K562 (cell line): ENCODE measurements around the gene TTC23L. TPM values are rescaled to one million over a fixed set of nuclear protein-coding genes. Genes with fewer than 3 reads are reported as not detected.

Experiments used
- EGR1 ChIP-seq: fragments of 450-650 bp; conservative IDR thresholded peaks from 2 replicates; pipeline ENCODE4 v1.6.1; 2017; ENCODE audit warnings: mild to moderate bottlenecking
- ETV6 ChIP-seq, 3 experiments: fragments of 150-350 bp in 1 of 3; sonication (generic) in 1 of 3; formaldehyde crosslinking in 1 of 3; IDR thresholded peaks; 2 replicates each; pipeline versions ENCODE4 v1.6.1 to v1.8.0; 2014 to 2022; ENCODE audit warnings: borderline replicate concordance in 2 of 3, low read depth in 2 of 3, antibody characterized with exemption in 1 of 3, low read length in 1 of 3, mild to moderate bottlenecking in 1 of 3, missing genetic modification reagents in 1 of 3
- EWSR1 ChIP-seq: fragments of 450-650 bp; IDR thresholded peaks from 2 replicates; pipeline ENCODE4 v1.6.1; 2018; ENCODE audit warnings: borderline replicate concordance, mild to moderate bottlenecking, low read depth, moderate library complexity; ENCODE audit not compliant: partially characterized antibody
- HNRNPH1 ChIP-seq: fragments of 200-400 bp; formaldehyde crosslinking; optimal IDR thresholded peaks from 2 replicates; pipeline ENCODE3; 2017; ENCODE audit warnings: low read depth, mild to moderate bottlenecking, low read length, moderate library complexity
- IFI16 ChIP-seq: fragments of 250-450 bp; sonication (Bioruptor Pico); IDR thresholded peaks from 2 replicates; pipeline ENCODE4 v2.1.2; 2022; ENCODE audit warnings: mild to moderate bottlenecking, inconsistent platforms
- IRF2 ChIP-seq: sonication (generic); formaldehyde crosslinking; IDR thresholded peaks from 2 replicates; pipeline ENCODE4 v1.8.1; 2022; ENCODE audit warnings: mild to moderate bottlenecking, missing genetic modification reagents
- MTA1 ChIP-seq: fragments of 450-650 bp; IDR thresholded peaks from 2 replicates; pipeline ENCODE4 v1.6.1; 2017; ENCODE audit warnings: borderline replicate concordance
- NCOA1 ChIP-seq: fragments of 450-650 bp; IDR thresholded peaks from 2 replicates; pipeline ENCODE4 v1.6.1; 2016; ENCODE audit warnings: low read depth
- NFE2 ChIP-seq: IDR thresholded peaks from 2 replicates; pipeline ENCODE4 v1.6.1; 2014; ENCODE audit warnings: antibody characterized with exemption, low read depth
- NR1H2 ChIP-seq: sonication (generic); formaldehyde crosslinking; IDR thresholded peaks from 2 replicates; pipeline ENCODE4 v1.4.0; 2020; ENCODE audit warnings: mild to moderate bottlenecking, missing genetic modification reagents
- PRMT5 ChIP-seq: sonication (generic); formaldehyde crosslinking; IDR thresholded peaks from 2 replicates; pipeline ENCODE4 v1.5.0; 2020; ENCODE audit warnings: missing genetic modification reagents
- RBM25 ChIP-seq: fragments of 200-400 bp; formaldehyde crosslinking; IDR thresholded peaks from 2 replicates; pipeline ENCODE4 v1.6.1; 2018; ENCODE audit warnings: low read length, low read depth, moderate library complexity; ENCODE audit not compliant: severe bottlenecking
- SOX6 ChIP-seq: fragments of 450-650 bp; IDR thresholded peaks from 2 replicates; pipeline ENCODE4 v1.6.1; 2014; ENCODE audit warnings: mild to moderate bottlenecking
- SP1 ChIP-seq: sonication (generic); formaldehyde crosslinking; IDR thresholded peaks from 2 replicates; pipeline ENCODE4 v1.8.1; 2022; ENCODE audit warnings: mild to moderate bottlenecking, missing genetic modification reagents
- SRSF1 ChIP-seq: fragments of 200-400 bp; formaldehyde crosslinking; IDR thresholded peaks from 2 replicates; pipeline ENCODE4 v1.6.1; 2017; ENCODE audit warnings: mild to moderate bottlenecking, low read depth, low read length, moderate library complexity
- ZC3H4 ChIP-seq: sonication (generic); formaldehyde crosslinking; IDR thresholded peaks from 2 replicates; pipeline ENCODE4 v1.9.0; 2021; ENCODE audit warnings: missing genetic modification reagents, borderline replicate concordance
- ZFPM2 ChIP-seq: fragments of 250-450 bp; sonication (Bioruptor Pico); IDR thresholded peaks from 2 replicates; pipeline ENCODE4 v1.5.1; 2022; ENCODE audit warnings: mild to moderate bottlenecking
- ZNF507 ChIP-seq: conservative IDR thresholded peaks from 2 replicates; pipeline ENCODE4 v1.6.1; 2017; ENCODE audit warnings: missing genetic modification characterization, missing compliant biosample characterization
- polyA plus RNA-seq, 8 experiments: library from polyadenylated mRNA; depleted of rRNA in 4 of 8; stranded (reverse) in 5 of 8; unstranded in 3 of 8; fragments of >200 nt; fragmentation: Nextera tagmentation in 2 of 8; fragmentation: Illumina TruSeq in 1 of 8; extraction: Ambion mirVana in 2 of 8; extraction: Trizol in 1 of 8; gene quantifications; 2 replicates each; pipeline versions ENCODE4 v1.2.1 to v1.2.3, GENCODE V29; 2011 to 2014; ENCODE audit warnings: inconsistent platforms in 1 of 8, missing spikeins in 1 of 8
- total RNA-seq, 7 experiments: library from RNA; depleted of rRNA in 6 of 7; stranded (reverse); fragments of >200 nt in 6 of 7; fragmentation: Illumina TruSeq in 2 of 7; extraction: Trizol in 2 of 7; gene quantifications; 2 replicates each; pipeline versions ENCODE4 v1.2.1 to v1.2.3, GENCODE V29; 2011 to 2021; ENCODE audit warnings: low replicate concordance in 1 of 7
- TF ChIP-seq, protein P1 (sequence below): fragments of 450-650 bp; formaldehyde crosslinking; IDR thresholded peaks from 2 replicates; pipeline ENCODE4 v1.4.0; 2022; ENCODE audit warnings: mild to moderate bottlenecking, moderate library complexity
- TF ChIP-seq, protein P2 (sequence below): fragments of 450-650 bp; formaldehyde crosslinking; IDR thresholded peaks from 2 replicates; pipeline ENCODE4 v1.4.0; 2020; ENCODE audit warnings: mild to moderate bottlenecking
- TF ChIP-seq, protein P3 (sequence below): fragments of 250-450 bp; sonication (Bioruptor Pico); IDR thresholded peaks from 2 replicates; pipeline ENCODE4 v1.4.0; 2020; ENCODE audit warnings: mild to moderate bottlenecking, moderate library complexity, borderline replicate concordance

Gene TTC23L
- total and polyA plus RNA-seq, 9 of the 15 experiments (the other 6 are each of a cell fraction or from before 2014, with no cell fraction given), result 0.03 to 0.32 (median 0.14) TPM; not detected in 2

DNA sequence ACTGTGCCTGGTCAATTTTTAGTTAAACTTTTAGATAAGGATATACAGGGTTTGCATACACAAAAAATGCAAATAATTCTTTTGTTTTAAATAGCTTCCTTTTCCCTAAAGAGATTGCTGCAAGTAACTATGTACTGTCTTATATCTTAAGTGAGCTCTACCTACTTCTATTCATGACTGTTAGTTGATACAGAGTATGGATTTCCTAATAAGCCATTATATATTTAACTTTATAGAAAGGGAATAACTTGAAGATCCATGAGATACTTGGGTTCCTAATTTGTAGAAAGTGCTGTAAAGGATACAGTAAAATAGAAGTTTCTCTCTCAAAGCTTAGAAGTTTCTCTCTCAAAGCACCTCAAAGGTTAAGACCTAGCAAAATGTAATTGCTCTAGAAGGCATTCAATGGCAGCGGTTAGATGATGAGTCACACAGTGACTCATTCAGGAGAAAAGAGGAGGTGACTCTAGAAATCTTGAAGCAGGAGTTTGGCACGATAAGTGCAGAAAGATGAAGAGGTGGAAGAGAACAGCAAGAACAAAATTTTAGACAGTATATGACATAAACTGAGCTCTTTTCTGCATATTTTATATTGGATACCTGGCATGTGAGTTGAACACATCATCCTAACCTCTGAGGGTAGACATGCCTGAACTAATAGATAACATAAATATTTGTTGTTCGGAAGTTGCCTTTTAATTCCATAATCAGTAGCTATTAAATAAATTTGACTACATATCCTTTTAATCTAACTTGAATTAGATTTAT is 84.9 kb downstream of the TTC23L start (continued):
- TF ChIP-seq, protein P1, sequence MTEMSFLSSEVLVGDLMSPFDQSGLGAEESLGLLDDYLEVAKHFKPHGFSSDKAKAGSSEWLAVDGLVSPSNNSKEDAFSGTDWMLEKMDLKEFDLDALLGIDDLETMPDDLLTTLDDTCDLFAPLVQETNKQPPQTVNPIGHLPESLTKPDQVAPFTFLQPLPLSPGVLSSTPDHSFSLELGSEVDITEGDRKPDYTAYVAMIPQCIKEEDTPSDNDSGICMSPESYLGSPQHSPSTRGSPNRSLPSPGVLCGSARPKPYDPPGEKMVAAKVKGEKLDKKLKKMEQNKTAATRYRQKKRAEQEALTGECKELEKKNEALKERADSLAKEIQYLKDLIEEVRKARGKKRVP, result no peak
- TF ChIP-seq MTA1 (peak; percentile 65; the same call in 1 of the 2 replicates), ETV6 (IDR thresholded peaks at IDR 0.05; ENCODE audit: borderline replicate concordance in 1 of 2, low read depth in 2 of 2, low read length in 1 of 2) (no peak), ETV6 (CRISPR knock-in tag; IDR thresholded peaks at IDR 0.05; ENCODE audit: borderline replicate concordance) (no peak), SRSF1 (no peak), IFI16 (CRISPR knock-in tag) (no peak), ZNF507 (no peak), EGR1 (no peak; the same call in 1 of the 2 replicates), HNRNPH1 (no peak), PRMT5 (CRISPR knock-in tag) (no peak), ZC3H4 (CRISPR knock-in tag) (no peak), RBM25 (no peak), ZFPM2 (CRISPR knock-in tag) (no peak), NR1H2 (CRISPR knock-in tag) (no peak), SP1 (CRISPR knock-in tag) (peak; percentile 10; the same call in 1 of the 2 replicates), SOX6 (peak; percentile 44; the same call in 1 of the 2 replicates), NFE2 (peak; percentile 88), EWSR1 (no peak), IRF2 (CRISPR knock-in tag) (no peak), NCOA1 (peak; percentile 68; the same call in 1 of the 2 replicates)
- TF ChIP-seq, protein P2, sequence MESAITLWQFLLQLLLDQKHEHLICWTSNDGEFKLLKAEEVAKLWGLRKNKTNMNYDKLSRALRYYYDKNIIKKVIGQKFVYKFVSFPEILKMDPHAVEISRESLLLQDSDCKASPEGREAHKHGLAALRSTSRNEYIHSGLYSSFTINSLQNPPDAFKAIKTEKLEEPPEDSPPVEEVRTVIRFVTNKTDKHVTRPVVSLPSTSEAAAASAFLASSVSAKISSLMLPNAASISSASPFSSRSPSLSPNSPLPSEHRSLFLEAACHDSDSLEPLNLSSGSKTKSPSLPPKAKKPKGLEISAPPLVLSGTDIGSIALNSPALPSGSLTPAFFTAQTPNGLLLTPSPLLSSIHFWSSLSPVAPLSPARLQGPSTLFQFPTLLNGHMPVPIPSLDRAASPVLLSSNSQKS (CRISPR knock-in tag), result no peak
- TF ChIP-seq, protein P3, sequence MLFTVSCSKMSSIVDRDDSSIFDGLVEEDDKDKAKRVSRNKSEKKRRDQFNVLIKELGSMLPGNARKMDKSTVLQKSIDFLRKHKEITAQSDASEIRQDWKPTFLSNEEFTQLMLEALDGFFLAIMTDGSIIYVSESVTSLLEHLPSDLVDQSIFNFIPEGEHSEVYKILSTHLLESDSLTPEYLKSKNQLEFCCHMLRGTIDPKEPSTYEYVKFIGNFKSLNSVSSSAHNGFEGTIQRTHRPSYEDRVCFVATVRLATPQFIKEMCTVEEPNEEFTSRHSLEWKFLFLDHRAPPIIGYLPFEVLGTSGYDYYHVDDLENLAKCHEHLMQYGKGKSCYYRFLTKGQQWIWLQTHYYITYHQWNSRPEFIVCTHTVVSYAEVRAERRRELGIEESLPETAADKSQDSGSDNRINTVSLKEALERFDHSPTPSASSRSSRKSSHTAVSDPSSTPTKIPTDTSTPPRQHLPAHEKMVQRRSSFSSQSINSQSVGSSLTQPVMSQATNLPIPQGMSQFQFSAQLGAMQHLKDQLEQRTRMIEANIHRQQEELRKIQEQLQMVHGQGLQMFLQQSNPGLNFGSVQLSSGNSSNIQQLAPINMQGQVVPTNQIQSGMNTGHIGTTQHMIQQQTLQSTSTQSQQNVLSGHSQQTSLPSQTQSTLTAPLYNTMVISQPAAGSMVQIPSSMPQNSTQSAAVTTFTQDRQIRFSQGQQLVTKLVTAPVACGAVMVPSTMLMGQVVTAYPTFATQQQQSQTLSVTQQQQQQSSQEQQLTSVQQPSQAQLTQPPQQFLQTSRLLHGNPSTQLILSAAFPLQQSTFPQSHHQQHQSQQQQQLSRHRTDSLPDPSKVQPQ (CRISPR knock-in tag), result no peak
